ENCODE measurements around the gene CXCL13.

DNA sequence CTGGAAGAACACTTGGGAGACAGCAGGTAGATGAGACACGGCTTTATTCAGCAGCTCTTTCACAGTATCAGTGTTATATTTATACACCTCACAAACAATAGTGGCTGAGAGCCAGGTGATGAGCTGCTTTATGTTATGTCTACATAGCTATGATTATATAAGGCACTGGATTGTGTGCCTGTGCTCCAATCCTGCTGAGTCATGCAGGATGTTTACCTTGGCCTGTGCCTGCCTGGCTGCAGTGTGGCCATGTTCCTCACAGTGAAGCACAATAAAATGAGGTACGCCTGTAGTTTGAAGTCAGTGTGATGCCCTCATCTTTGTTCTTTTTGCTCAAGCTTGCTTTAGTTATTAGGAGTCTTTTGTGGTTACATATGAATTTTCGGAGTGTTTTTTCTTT is 31.3 kb downstream of the CXCL13 start:
- no peak for TF ChIP-seq CTCF (conservative IDR thresholded peaks at IDR 0.05)
- no peak for TF ChIP-seq EZH2 (IDR thresholded peaks at IDR 0.05; ENCODE audit: low read depth)

Measured in PC-9 (cell line).